NCI-H1417 treated with DMSO at 0.1 percent for 48 hours (cell line): ENCODE measurements around the gene SPIN1.

ENCODE experiments used
- DNase-seq: peaks from one replicate; lab custom pipeline; 2025; lab: John Stamatoyannopoulos, UW

Gene SPIN1

GRCh38 chr9:88388886-88389605 is 802 bp downstream of the SPIN1 start:
- DNase-seq = peak; percentile 27

DNA sequence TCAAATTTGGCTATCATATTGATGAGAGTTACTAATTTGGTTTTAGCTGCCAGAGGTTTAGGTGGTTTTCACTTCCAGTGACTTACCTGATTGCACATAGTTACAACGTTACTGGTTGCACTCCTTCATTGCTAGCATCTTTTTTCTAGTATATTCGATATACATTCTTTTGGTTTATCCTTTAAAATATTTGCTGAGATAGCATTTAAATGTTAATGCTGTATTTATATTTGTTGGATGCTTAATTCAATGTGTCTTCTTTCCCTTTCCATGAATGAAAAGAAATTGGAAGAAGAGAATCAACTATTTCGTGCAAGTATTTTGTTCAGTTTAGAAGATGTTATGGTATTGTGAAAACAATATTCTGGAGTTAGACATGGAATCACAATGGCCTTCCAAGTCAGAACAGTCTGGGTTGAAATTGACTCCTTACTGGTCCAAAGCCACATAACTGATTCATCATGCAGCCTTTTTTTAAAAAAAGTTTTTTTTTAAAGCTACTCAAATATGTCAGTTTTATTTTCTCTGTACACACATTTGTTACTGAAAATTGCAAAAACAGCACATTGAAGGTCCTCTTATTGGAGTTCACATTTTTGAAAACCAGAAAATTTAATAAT is 2.2 kb downstream of the SPIN1 start:
- DNase-seq = no peak

DNA sequence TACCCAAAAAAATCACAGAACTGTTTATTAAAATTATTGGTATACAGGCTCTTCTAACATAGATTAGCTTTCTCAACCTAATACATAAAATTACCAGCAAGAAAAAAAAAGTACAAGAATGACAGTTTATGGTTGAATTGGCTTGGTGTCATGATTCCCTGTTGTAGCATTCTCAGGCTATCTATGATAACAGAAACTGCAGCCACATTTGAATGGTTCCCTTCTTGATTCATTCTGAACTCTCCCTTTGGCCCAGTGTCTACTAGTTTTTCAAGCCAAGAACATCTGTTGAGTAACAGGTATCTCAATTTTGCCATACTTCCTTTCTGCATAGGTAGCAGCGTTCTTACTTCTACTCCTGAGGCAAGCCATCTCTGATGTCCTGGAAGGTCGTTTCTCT is 3.0 kb downstream of the SPIN1 start:
- no peak for DNase-seq

DNA sequence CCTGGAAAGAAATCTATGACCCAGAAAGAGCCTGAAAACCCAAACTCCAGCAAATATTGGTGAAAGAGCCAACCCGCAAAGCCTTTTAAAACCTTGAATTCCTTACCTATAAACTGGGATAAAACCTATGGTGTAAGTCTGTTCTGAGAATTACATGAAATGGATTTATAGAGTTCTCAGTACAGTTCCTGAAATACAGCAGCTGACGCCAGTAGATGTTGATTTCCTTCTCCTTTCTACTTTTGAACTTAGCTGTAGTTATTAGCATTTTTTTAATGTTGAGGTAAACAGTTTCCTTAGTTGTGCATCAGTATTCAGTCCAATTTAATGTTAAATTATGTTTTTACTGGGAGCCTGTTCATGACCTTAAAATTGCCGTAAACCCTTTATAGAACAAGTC is 3.7 kb downstream of the SPIN1 start:
- no peak for DNase-seq

- no peak for DNase-seq
Measured at GRCh38 chr9:88392549-88392948, 4.3 kb downstream of the SPIN1 start.

DNA sequence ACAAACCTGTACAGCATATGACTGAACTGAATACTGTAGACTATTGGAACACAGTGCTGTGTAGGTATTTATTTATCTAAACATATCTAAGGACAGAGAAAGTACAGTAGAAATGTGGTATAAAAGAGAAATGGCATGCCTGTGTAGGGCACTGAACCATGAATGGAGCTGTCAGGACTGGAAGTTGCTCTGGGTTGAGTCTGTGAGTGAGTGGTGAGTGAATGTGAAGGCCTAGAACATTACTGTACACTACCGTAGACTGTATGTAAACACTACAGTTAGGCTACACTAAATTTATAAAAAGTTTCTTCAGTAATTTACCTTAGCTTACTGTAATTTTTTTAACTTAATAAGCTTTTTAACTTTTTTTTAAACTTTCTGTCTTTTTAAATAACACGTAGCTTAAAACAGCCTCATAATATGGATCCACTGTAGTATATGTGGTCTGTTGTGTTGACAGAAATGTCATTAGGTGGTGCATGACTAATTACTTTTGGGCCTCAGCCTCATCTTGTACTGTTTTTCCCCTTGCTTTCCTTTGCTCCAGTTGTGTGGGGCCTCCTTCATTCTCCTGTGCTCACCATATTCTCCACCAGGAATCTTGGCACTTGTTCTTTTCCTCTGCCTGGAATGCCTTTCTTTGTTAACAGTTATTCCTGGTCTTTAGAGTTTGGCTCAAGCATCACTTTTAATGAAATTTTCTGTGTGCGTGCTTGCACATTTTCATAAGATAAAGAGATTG is 8.8 kb downstream of the SPIN1 start:
- DNase-seq = no peak

DNA sequence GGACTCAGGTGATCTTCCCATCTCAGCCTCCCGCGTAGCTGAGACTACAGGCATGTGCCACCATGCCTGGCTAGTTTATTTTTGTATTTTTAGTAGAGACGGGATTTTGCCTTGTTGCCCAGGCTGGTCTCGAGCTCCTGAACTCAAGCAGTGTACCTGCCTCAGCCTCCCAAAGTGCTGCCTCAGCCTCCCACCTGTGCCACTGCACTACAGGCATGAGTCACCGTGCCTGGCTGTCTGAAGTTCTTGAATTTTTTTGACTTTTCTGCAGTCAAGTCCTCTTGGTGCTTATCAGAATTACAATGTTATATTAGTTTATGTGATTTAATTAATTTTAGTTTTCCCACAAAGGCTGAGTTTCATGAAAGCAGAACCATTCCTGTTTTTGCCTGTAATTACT is 9.8 kb downstream of the SPIN1 start:
- no peak for DNase-seq

DNA sequence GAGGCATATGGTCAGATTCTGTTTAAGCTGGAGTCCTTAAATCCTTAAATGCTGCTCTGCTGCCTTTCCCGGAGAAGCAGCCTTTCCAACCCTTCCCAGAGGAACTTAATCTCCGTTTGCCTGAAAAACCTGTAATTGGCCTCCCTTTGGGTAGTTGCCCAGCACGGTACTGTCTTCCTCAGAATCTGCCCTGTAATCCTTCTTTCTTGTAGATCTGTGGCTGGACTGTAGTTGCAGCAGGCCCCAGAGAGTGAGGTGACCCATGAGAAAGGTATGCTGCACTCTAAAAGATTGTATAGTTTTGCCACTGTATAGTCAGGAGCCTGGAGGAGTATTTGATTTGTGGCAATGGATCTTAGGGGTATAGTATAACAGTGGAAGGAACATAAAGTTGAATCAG is 11.7 kb downstream of the SPIN1 start:
- DNase-seq = no peak

DNA sequence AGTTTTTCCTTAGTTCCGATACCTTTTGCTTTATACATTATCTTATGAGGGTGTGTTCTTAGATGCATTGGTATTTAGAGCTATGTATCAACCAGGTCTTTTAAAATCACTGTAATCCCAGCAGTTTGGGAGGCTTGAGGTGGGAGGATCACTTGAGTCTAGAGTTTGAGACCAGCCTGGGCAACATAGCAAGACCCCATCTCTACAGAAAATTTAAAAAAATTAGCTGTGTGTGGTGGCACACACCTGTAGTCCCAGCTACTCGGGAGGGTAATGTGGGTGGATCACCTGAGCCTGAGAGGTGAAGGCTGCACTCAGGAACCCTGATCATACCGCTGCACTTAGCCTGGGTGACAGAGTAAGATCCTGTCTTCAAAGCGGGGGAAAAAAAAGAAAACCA is 15.1 kb downstream of the SPIN1 start:
- no peak for DNase-seq

GRCh38 chr9:88406051-88406450 is 17.8 kb downstream of the SPIN1 start:
- no peak for DNase-seq

DNA sequence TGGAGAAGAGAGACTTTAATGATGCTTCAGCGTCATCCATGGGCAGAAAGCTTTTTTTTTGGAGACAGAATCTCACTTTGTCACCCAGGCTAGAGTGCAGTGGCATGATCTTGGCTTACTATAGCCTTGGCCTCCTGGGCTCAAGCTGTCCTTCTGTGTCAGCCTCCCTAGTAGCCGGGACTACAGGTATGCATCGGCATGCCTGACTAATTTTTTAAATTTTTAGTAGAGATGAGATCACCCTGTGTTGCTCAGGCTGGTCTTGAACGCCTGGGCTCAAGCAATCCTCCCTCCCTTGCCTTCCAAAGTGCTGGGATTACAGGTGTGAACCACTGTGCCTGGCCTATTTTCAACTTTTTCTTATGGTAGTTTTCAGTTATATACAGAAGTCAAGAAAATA is 23.2 kb downstream of the SPIN1 start:
- DNase-seq = no peak

DNA sequence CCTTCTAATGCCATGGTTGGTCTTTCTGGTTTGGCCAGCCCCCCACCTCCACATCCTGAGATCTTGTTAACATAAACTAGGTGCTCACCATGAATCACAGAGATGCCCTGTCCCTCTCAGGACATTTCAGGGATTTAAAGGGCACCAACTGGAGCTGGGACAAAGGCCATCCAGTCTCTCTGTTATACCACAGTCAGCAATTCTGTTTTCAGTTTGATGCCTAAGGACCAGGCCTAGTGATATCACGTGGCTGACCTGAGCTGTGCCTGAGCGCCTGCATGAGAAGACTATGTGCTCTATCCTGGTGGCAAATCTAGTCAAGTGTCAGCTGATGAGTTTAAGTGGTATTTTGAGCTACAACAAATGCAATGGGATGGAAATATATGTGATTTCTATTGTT is 26.1 kb downstream of the SPIN1 start:
- DNase-seq = no peak

DNA sequence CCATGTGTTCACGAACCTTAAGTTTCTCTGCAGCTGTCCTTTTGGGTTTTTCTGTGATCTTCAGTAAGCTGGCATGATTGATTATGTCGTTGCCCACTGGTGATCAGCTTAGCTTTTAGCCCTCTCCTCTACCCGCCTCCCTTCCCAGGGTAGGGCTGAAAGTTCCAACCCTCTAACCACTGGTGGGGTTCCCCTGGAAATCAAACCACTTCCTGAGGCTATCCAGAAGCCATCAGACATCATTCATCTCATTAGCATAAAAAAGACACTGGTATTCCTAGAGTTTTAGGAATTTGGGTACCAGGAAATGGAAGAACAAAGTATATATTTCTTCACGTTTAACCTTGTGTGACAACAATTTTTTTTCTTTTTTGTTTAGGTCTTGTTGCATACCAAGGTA is 29.8 kb downstream of the SPIN1 start:
- no peak for DNase-seq

DNA sequence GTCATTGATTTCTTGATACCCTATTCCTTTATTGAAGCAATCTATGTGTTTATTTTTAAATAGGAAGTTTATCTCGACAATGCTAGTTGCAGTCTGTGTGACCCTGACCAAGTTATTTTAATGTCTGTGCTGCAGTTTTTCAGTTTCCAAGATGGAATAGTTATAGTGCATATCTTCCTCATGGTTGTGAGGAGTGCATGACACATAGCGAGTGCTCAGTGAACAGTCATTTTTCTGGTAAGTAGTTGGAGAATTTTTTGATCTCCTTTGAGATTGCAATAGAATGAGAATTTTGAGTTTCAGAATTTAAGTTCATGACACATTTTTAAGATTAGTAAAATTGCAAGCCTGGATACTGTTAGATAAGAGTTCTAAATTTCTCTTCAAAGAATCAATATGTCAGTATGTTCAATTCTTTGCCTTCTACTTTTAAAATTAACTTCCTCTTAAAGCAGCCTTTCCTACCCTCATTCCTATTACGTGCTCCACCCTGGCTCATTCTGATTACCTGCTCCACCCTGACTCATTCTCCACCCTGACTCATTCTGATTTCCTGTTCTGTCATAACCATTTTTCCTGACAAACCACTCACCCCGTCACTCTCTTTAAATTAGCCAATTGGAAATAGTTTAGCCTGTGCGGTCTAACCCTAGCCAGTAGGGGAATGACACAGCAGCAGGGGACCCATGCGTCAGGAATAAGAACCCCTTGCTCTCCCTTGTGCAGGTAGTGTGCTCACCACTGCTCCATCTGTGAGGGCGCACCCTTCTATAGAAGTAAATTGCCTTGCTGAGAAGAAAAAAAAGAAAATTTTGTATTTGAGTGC is 30.7 kb downstream of the SPIN1 start:
- DNase-seq = no peak

DNA sequence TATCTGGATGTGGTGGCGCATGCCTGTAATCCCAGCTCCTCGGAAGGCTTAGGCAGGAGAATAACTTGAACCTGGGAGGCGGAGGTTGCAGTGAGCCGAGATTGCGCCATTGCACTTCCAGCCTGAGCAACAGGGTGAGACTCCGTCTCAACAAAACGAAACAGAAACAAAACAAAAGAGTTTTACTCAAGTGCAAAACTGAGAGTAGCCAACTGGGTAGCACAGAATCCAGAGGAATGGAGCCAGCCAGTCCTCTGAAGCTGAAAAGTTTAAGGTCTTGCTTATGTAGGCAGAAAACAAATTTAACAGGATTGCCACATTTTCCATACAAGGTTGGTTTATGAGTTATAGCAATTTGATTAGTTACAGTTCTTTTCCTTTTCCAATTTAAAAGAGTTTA is 32.0 kb downstream of the SPIN1 start:
- DNase-seq = no peak

GRCh38 chr9:88421348-88421747 is 33.1 kb downstream of the SPIN1 start:
- no peak for DNase-seq

DNA sequence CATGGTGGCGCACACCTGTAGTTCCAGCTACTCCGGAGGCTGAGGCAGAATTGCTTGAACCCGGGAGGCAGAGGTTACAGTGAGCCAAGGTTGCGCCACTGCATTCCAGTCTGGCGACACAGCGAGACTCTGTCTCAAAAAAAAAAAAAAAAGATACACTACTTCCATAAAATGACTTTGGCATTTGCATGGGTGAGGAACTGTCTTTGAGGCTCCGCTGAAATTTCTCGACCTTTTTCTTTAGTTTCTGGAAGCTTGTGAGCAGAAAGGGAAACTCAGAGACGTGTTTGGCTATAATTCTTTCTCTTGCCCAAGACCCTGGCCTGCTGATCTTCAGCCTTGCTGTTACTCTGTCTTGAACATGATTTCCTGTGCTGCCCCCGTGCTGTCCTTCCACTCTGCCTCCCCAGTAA is 37.3 kb downstream of the SPIN1 start:
- no peak for DNase-seq

DNA sequence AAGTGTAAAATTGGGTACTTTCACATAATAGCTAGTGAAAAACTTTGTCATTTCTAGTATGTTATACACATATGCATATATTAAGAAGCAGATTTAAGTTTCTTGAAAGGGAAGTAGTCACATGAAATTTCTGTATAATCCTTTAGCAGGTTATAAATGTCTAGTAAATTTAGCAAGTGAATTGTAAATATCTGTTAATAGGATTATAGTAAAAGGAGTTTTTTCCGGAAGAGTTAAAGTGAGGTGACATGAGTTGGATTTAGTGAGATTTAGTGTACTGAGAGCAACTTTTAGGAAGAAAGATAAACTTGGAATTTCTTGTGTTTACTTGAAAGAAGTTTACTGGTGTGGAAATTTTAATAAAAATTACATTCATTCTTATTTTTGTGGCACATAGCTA is 38.4 kb downstream of the SPIN1 start:
- DNase-seq = no peak

DNA sequence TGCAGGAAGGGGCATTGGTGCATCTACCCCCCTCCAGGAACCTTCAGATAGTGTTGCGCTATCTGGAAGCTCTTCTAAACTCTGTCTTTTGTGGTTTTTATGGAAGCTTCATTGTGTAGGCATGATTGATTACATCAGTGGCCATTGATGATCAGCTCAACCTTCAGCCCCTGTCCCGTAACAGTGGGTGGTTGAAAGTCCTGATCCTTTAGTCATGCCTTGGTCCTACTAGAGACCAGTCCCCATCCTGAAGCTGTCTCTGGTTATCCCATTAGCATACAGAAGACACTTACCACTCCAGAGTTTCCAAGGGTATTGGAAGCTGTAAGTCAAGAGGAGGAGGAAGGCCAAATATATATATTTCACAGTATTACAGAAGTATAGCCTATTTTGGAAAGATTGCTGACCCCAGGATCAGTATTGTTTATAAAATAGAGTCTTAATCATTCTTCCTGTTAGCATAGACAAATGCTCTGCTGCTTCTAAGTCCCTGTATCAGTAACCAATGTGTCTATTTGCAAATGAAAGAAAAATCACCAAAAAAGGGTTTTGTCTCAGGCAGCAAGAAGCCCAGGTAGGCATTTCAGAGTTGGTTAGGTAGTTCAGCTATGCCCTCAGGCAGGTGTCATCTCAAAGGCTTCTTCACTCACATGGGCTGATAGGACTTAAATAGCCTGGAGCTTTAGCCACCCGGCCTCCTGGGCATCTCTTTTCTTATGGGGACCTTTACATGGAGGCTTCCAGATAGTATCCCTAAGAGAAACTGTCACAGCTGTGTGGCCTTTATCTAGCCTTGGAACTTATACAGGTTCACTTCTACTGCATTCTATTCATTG is 41.6 kb downstream of the SPIN1 start:
- DNase-seq = no peak

- no peak for DNase-seq
Measured at GRCh38 chr9:88433583-88434255, 45.5 kb downstream of the SPIN1 start.

DNA sequence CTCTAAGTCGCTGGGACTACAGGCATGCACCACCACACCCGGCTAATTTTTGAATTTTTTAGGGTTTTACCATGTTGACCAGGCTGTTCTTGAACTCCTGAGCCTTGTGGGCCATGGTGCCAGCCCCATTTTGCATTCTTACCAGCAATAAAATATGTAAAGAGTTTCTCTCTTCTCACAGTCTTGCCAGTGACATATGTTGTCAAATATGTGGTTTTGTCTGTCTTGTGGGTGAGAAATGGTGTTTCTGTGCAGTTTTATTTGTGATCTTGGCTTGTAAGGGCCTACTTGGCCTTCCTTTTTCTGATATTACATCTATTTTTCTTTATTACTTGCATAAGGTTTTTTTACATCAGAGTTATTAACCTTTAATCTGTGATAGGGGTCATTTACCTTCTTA is 47.1 kb downstream of the SPIN1 start:
- DNase-seq = no peak
